HG03439 (cell line): ENCODE results near the gene CRIP3.

ENCODE experiments used
- ATAC-seq: cut with Tn5 transposase; IDR thresholded peaks from one replicate; pipeline ENCODE4 v1.9.1; 2021; ENCODE audit warnings: mild to moderate bottlenecking, moderate library complexity; ENCODE audit not compliant: unreplicated experiment

CRIP3 gene

DNA sequence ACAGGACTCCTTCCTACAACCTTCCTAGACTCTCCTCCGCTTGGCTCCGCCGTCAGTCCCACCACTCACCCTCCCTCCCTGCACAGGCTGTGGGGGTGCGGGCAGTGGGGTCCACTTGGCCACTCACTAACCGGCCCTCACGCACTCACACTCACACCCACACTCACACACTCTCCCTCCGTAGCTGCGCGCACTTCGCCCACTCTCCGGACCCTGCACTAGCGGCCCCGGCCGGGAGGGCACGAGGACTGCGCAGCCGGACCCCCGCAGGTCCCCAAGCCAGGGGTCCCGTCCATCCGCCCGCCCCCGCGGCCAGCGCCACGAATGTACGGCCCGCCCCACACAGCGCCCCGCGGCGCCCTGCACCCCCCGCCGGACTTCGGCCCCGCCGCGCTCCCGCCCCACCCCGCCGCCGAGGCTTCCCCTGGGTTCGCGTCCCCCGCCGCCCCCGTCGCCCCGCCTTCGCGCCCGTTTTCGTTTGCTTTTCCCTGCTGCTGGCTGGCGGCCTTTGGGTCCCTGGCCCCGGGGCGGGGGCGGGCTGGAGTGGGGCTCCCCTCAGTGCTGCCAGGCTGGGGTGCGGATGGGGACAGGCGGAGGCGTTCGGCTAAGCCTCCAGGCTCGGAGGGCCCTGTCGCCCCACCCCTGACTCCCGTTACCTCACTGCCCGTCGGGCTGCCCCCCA, 33.6 kb downstream of the CRIP3 start:
- no peak for ATAC-seq

DNA sequence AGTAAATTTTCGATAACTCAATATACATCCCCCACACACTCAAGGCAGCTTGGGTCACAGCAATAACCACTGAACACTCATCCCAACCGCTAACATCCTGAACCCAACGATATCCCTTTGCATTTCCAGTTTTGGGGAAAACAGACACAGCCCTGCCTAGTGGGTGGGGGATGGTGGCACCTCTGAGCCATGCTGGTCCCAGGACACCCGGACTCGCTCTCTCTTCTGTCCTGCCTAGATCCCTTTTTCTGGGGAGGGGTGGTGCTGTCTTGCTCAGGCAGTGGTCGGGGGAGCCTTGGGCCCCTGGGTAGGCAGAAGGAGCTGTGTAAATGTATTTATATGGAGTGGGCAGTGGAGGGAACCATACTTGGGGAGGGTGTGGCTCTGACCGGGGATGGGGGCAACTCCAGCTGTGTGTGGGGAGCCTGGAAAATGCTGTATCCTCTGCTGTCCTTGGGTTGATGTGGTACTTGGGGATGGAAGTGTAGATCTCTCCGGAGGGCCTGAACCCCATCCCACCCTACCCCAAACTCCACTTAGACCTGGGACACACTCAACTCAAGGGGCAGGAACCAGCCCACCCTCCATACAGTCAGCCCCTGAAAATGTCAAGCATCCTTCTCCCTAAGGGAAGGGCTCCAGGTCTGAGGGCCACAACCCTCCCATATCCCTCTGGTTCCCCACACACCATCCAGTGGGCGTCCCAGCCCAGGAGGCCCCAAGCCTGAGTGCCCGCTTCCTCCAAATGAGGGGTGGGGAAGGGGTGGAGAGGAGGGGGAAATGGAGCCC, 34.3 kb downstream of the CRIP3 start:
- ATAC-seq: no peak

DNA sequence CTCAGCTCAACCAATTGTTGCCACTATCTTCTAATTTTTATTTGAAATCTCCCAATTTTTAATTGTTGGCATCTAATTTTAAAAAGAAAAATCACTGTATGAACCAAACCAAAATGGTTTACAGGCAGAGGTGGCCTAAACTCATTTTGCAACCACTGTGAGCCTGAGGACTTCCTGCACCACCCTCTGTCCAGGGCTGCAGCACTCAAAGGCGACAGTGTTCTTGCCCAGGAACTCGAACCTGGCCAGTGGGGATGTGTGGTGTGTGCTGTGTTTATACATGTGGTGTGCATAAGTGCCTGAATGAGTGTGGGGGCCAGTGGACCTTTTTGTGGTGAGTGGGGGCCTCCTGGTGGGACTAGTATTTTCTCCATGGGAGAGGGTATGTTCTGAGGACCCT, 34.9 kb downstream of the CRIP3 start:
- no peak for ATAC-seq

DNA sequence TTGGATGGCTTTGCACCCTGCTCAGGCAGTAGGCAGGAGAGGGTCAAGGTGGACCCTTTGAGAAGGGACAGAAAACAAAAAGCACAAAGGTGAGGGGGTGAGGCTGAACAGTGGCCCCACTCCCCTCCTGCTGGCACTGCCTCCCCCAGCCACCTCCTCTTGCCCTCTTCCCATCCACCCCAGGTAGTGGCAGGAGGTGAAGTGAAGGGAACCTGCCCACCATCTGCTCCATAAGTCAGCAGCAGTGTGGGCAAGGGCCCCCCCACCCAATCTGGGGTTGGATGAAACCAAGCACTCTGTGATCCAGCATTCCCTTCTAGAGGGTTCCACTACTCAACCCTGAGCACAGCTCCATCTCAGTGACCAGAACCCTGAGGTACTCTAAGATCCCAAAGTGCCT, 36.7 kb downstream of the CRIP3 start:
- ATAC-seq: no peak

DNA sequence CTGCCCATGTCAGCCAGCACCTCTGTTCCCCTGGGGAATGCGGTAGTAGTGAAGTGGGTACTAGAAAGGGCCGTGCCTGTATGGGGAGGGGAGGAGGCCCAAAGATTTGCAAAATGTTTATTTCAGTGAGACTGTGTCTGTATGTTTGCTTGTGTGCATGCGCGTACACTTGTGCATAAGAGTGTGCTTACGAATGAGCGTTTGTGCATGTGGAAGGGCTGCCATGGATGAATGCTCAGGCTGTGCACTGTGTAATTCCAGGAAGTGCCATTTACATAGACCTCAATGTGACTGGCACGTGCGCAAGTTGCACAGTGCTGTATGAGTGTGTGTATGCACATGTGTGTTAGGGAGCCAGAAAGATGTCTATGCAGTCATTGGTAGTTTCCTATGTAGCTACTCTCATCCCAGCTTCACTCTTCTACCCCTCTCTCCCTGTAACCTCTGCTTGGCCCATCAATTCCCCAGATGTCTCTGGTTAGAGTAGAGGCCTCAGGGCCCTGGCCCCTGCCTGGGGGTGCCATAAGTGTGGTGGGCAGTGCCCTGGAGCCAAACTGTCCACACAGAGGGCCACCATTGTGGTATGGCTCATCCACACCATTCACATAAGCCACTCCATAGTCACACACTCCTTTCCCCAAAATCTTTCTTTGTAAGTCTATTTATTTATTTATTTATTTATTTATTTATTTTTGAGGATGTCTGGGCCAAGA, 37.4 kb downstream of the CRIP3 start:
- no peak for ATAC-seq

DNA sequence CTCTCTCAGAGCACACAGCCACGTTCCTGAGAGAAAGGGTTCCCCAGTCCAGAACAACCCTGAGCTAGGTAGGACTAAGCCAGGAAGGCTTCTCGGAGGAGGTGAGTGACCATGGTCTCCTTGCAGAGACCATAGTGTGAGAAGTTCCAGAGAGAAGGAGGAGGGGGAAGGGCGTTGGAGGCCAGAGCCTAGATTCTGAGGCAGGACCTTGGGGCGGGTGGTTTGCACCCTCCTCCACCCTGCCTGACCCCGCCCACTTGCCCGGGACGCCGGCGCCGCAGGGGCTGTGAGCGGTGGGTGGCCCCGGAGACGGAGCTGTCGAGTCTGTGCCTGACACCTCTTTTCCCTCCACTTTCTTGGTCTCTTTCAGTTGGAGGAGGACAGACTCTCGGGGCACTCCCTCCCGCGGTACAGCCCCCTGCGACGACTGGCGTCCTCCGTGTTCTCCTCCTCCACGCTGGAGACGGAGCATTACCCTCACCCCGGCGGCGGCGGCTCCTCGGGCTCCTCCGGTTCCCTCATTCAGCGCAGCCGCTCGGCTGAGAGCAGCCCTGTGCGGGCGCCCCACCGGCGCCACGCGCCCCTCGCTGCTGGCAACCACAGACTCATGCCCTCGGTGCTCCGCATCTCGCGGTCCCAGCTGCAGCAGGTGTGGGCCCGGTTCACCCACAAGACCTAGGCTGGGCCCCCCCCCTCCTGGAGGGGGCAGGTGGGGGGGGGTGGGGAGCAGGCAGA, 39.2 kb downstream of the CRIP3 start:
- ATAC-seq: no peak

DNA sequence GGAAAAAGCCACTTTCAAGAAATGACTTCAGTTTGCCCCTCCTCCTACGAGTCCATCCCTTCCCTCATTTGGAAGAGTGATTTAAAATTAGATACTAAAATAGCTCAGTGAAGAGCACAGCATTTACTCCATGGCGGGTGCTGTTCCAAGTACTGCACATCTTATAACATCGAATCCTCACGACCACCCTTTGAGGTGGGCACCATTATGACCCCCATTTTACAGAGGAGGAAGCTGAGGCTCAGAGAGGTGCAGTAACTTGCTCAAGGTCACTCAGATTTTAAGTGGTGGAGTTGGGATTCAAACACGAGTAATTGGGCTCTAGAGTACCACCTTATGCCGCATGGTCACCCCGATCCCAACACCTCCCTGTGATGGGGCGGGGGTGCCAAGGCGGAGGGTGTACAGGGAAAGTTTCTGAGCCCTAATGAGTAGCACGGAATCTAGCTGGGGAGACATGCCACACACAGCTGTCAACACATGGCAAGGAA, 39.8 kb downstream of the CRIP3 start:
- ATAC-seq: no peak

DNA sequence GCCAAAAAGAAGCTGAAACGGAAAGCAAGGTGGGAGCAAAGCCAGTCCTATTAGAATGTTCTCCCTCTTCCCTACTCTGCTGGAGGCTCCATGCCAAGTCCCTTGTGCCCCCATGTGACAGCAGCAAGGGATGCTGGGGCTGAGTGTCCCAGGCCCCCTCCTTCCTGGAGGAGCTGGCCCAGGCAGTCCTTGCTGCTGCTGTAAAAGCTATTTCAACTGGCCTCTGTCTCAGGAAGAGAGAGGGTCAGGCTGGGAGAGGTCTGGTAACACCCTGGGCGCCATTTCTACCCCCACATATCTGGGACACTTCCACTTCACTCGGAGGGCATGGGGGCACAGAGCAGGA, 40.3 kb downstream of the CRIP3 start:
- ATAC-seq: no peak

DNA sequence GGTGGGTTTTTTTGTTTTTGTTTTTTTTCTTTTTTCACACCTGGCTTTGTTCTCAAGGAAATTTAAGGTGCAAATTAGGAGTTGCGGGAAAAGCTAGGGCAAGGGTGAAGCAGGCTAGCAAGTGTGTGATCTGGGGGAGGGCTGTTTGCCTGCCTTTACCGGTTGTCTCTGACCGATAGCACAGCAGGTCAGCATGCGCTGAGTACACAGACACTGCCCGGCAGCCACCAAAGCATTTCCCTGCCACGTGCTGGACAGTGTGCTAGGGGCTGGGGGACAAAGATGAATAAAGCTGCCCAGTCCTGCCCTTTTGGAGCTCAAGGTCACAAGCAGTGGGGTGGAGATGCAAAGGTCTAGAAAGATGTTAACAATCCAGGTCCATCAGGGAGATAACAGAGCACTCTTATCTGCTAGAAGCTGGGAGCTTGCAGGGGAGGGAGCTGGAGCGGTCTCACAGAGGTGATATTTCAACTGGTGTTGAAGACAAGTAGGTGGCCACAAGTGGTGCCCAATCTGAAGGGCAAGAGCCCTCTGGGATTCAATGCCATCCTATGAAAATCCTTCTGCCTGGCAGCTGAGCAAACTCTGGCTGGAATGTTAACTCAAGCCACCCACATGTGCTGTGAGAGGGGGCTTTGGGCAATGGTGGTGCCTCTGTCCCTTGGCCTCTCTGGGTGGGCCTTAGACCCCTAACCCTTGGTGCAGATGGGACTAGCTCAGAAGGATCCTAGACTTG, 40.8 kb downstream of the CRIP3 start:
- no peak for ATAC-seq

DNA sequence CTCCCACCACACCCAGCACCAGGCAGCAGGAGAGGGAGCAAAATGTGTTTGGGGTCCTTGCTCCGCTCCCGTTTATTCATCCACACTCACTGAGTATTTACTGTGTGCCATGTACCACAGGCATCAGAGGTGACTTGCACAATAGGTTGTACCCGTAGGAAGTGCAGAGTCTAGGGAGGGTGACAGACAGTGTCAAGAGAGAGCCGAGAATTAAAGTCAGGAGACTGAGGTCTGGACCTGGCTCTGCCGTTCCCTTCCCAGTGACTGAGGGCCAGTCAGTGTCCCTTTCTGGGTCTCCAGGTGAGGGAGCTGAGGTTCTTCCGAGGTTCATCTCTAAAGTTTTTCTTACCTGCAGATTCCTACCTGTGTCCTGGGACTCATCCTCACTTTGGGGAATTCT, 43.1 kb downstream of the CRIP3 start:
- ATAC-seq: no peak

DNA sequence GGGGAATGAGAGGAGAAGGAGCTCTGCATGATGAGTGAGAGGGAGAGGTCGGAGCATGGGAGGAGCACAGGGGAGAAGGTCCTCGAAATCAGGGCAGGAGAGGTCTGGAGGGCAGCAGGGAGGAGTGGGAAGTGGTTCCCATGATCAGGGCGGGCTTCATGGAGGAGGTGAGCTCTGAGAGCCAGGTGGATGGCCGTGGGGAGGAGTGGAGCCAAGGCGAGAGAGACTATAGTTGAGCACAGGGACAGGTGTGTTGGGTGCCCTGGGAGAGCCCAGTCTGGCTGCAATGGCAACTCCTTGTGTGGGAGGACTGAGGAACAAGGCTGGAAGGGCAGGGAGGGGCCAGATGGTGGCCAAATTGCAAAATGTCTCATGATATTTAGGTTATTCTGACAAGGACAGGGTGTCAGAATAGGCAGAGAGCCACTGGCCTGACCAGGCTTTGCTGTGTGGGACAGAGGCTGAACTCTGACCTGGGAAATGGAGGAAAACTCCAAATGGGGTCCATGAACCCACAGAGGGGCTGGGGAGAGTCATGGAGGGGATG, 44.0 kb downstream of the CRIP3 start:
- ATAC-seq: no peak

DNA sequence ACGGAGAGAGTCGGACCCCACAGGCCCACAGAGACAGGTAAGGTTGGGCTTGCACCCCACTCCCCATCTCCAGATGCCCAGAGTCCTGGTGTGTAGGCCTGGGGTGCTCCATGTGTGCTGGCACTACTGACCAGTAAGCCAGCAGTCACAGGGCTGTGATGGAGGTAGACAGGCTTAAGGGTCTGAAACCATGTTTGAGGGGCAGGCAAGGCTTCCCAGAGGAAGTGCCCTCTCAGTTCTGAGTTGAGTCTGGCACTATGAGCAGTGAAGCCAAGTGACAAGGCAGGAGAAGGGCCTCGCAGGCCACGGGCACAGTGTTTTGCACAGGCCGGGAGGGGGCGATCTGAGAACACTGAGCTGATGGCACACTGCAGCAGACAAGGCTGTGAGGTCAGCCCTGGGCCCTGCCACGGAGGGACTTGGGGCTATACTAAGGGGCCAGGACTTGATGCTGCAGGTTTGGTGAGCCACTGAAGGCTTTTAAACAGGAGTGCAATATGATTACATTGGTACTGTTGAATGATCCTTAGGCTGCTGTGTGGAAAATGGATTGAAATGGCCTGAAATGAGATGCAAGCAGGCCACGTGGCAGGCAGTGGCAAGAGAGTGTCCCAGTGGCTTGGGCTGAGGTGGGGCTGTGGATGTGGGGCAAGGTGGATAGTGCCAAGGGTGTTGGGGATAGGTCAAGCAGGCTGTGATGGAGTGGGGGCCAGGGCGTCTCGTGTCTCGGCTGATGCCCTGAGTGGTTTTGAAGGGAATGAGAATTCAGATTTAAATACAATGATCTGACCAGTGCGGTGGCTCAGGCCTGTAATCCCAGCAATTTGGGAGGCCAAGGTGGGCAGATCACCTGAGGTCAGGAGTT, 45.1 kb downstream of the CRIP3 start:
- ATAC-seq: no peak

DNA sequence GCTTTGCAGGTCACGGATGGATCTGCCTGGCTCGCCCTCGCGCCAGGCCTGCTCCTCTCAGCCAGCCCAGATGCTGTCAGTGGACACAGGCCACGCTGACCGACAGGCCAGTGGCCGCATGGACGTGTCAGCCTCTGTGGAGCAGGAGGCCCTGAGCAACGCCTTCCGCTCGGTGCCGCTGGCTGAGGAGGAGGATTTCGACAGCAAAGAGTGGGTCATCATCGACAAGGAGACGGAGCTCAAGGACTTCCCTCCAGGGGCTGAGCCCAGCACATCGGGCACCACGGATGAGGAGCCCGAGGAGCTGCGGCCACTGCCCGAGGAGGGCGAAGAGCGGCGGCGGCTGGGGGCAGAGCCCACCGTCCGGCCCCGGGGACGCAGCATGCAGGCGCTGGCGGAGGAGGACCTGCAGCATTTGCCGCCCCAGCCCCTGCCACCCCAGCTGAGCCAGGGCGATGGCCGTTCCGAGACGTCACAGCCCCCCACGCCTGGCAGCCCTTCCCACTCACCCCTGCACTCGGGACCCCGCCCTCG, 45.8 kb downstream of the CRIP3 start:
- no peak for ATAC-seq

DNA sequence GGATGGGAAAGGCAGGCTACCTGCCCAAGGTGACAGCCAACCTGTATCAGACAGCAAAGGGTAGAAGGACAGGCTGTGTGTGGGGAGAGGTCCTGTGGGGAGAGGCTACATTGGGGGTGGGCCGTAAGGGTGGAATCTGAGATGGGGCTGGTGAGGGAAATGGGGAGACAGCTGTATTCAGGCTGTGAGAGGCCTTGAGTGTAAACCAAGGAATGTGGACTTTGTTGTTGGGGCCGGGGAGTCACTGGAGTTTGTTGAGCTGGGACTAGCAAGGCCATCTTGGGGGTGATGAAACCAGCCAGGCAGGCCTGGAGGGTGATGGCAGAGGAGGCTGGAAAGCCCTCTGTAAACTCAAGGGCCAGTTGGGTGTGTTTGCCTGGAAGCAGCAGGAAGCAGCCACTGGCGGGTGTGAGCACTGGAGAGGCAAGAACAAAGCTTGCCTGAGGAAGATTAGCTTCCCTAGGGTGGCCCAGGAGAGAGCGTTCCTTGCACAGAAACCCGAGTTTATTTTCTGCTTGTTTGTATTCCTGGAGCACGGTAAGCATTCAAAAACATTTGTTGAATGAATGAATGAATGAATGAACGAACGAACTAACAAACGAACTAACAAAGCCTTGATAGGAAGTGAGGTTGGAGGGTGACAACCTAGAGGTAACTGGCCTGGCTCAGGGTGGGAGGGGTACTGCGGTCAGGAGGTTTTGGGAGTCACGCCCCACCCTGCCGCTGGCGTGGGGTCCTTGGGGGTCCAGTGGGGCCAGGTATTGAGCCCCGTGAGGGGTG, 46.4 kb downstream of the CRIP3 start:
- ATAC-seq: no peak

DNA sequence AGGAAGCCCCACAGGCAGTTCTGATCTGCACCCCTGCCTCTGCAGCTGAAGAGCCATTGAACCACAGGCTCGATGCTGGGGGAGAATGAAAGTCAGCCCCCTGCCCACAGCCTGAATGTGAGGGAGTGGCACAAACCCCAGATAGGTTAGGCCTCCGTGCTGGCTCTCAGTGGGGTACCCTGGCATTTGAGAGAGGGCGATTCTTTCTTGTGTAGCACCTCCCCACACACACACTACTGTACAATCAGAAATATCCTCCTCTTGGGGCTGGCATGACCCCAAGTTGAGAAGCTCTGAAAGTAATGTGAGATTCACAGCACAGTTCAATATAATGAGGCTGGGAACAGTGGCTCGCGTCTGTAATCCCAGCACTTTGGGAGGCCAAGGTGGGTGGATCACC, 47.4 kb downstream of the CRIP3 start:
- ATAC-seq: no peak

DNA sequence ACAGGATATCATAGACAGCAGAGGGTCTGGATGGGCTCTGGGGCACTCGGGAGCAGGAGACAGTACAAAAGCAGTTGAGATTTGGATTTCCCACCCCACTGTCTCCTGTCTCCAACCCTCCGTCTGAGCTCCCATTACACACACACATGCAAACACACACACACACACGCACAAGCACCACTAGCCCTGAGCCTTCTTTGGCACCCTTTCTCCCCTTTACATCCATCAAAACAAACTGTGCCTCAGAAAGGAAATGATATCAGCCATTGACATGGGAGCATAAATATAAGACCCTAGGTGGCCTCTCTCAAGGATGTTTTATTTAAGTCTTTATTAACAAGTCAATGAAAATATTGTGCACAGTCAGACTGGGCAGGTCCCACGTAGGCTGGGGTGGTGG, 47.8 kb downstream of the CRIP3 start:
- ATAC-seq: no peak

DNA sequence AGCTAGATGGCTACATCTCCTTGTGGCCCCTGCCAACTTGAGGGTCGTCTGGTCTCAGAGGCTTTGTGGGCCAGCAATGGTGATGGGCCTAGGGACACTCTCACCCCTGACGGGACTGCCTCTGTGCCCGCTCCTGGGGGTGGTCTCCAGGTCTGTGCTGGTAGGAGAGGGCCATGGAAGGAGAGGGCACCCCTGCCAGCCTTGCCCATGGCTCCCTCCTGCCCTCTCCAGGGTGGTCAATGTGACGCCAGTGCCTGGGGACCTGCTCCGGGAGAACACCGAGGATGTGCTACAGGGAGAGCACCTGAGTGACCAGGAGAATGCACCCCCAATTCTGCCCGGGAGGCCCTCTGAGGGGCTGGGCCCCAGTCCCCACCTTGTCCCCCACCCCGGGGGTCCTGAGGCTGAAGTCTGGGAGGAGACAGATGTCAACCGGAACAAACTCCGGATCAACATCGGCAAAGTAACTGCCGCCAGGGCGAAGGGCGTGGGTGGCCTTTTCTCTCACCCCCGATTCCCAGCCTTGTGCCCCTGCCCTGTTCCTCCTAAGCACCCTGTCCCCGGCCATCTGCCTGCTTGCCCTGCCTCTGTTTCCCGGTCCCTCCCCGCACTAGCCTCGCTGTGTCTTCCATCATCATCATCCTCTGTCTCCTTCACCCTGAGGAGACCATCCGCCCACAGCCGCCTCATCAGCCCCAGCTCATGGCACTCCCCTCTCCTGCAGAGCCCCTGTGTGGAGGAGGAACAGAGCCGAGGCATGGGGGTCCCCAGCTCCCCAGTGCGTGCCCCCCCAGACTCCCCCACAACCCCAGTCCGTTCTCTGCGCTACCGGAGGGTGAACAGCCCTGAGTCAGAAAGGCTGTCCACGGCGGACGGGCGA, 49.6 kb downstream of the CRIP3 start:
- ATAC-seq: no peak
